GM23338 (cell line): ENCODE data around the gene USP37. TPM values are rescaled to one million over a fixed set of nuclear protein-coding genes. Genes with fewer than 3 reads are reported as not detected.

ENCODE experiments used
- ATAC-seq: fragments of 200-7000 bp; cut with Tn5 transposase; 3 replicates; pipeline ENCODE4 v1.9.1; 2020
- DNase-seq: peaks from one replicate; pipeline ENCODE4 v3.0.0-alpha.2; 2015; ENCODE audit warnings: low spot score
- H2AFZ ChIP-seq: fragments of 200-600 bp; sonication (generic); 2 replicates; pipeline ENCODE4 v1.8.0; 2016; ENCODE audit warnings: antibody characterized with exemption, mild to moderate bottlenecking, moderate library complexity
- H3F3A ChIP-seq: fragments of 200-600 bp; sonication (generic); replicated peaks from 2 replicates; pipeline ENCODE4 v1.8.0; 2017; ENCODE audit warnings: antibody characterized with exemption, mixed run types, low read depth
- H3K27ac ChIP-seq: fragments of 200-600 bp; sonication (generic); 2 replicates; pipeline ENCODE4 v1.6.1; 2016; ENCODE audit warnings: low read depth
- H3K27me3 ChIP-seq: fragments of 200-600 bp; sonication (generic); 2 replicates; pipeline ENCODE4 v1.8.0; 2016; ENCODE audit warnings: mild to moderate bottlenecking, mixed run types, moderate library complexity; ENCODE audit not compliant: insufficient read depth
- H3K36me3 ChIP-seq: fragments of 200-600 bp; sonication (generic); 2 replicates; pipeline ENCODE4 v1.8.0; 2016; ENCODE audit warnings: mild to moderate bottlenecking; ENCODE audit not compliant: insufficient read depth
- H3K4me1 ChIP-seq: fragments of 200-600 bp; sonication (generic); 2 replicates; pipeline ENCODE4 v1.8.0; 2016; ENCODE audit warnings: mild to moderate bottlenecking, moderate library complexity; ENCODE audit not compliant: insufficient read depth
- H3K4me2 ChIP-seq: fragments of 200-600 bp; sonication (generic); 2 replicates; pipeline ENCODE4 v1.7.1; 2017; ENCODE audit warnings: mixed run types
- H3K4me3 ChIP-seq: fragments of 200-600 bp; sonication (generic); 2 replicates; pipeline ENCODE4 v1.6.1; 2016; ENCODE audit warnings: mixed run types
- H3K79me2 ChIP-seq: fragments of 200-600 bp; sonication (generic); replicated peaks from 2 replicates; pipeline ENCODE4 v1.8.0; 2017; ENCODE audit warnings: mild to moderate bottlenecking; ENCODE audit not compliant: insufficient read depth
- H3K9me2 ChIP-seq: fragments of 200-600 bp; sonication (generic); 2 replicates; pipeline ENCODE4 v1.8.0; 2017; ENCODE audit not compliant: insufficient read depth
- H4K20me1 ChIP-seq: fragments of 200-600 bp; sonication (generic); replicated peaks from 2 replicates; pipeline ENCODE4 v1.8.0; 2017; ENCODE audit warnings: mild to moderate bottlenecking; ENCODE audit not compliant: insufficient read depth
- H3K27ac Mint-ChIP-seq: 2 replicates; pipeline ENCODE4 v1.8.0; 2020; ENCODE audit warnings: inconsistent platforms, mild to moderate bottlenecking, moderate library complexity, mixed read lengths
- H3K27me3 Mint-ChIP-seq: 3 replicates; pipeline ENCODE4 v1.8.0; 2022; ENCODE audit warnings: low read depth, mild to moderate bottlenecking, moderate library complexity, mixed read lengths, inconsistent platforms; ENCODE audit not compliant: insufficient read depth, poor library complexity
- H3K36me3 Mint-ChIP-seq: 3 replicates; pipeline ENCODE4 v1.8.0; 2021; ENCODE audit warnings: low read depth, mild to moderate bottlenecking, inconsistent platforms, moderate library complexity, mixed read lengths
- H3K4me1 Mint-ChIP-seq: 3 replicates; pipeline ENCODE4 v1.8.0; 2020; ENCODE audit warnings: mild to moderate bottlenecking, inconsistent platforms, mixed read lengths
- H3K4me3 Mint-ChIP-seq: 3 replicates; pipeline ENCODE4 v1.8.0; 2021; ENCODE audit warnings: moderate library complexity, mild to moderate bottlenecking, inconsistent platforms, mixed read lengths
- H3K9me3 Mint-ChIP-seq: 3 replicates; pipeline ENCODE4 v1.8.0; 2020; ENCODE audit warnings: moderate library complexity, mild to moderate bottlenecking, inconsistent platforms, mixed read lengths
- CREB1 ChIP-seq: fragments of 250-450 bp; sonication (Bioruptor Pico); IDR thresholded peaks from 2 replicates; pipeline ENCODE4 v1.5.0; 2020; ENCODE audit warnings: low read depth, mild to moderate bottlenecking, moderate library complexity
- EZH2 ChIP-seq: fragments of 200-600 bp; sonication (generic); IDR thresholded peaks from one replicate; pipeline ENCODE4 v1.8.0; 2017; ENCODE audit warnings: antibody characterized with exemption, mild to moderate bottlenecking, low read depth; ENCODE audit not compliant: unreplicated experiment
- EZH2phosphoT487 ChIP-seq: fragments of 200-600 bp; sonication (generic); IDR thresholded peaks from one replicate; pipeline ENCODE4 v1.8.1; 2018; ENCODE audit warnings: antibody characterized with exemption; ENCODE audit not compliant: unreplicated experiment
- JUNB ChIP-seq: IDR thresholded peaks from one replicate; pipeline ENCODE4 v1.6.1; 2016; ENCODE audit warnings: antibody characterized with exemption; ENCODE audit not compliant: unreplicated experiment
- NANOG ChIP-seq: IDR thresholded peaks from 2 replicates; pipeline ENCODE4 v1.6.1; 2016; ENCODE audit warnings: antibody characterized with exemption, borderline replicate concordance
- POLR2AphosphoS5 ChIP-seq: IDR thresholded peaks from 2 replicates; pipeline ENCODE4 v1.6.1; 2016; ENCODE audit warnings: antibody characterized with exemption, low read depth
- STAT1 ChIP-seq: IDR thresholded peaks from one replicate; pipeline ENCODE4 v1.6.1; 2016; ENCODE audit warnings: antibody characterized with exemption; ENCODE audit not compliant: unreplicated experiment
- ZNF114 ChIP-seq: fragments of 250-450 bp; sonication (Bioruptor Pico); IDR thresholded peaks from 2 replicates; pipeline ENCODE4 v1.5.0; 2020; ENCODE audit warnings: mild to moderate bottlenecking, moderate library complexity
- ZNF331 ChIP-seq: fragments of 250-450 bp; sonication (Bioruptor Pico); IDR thresholded peaks from 2 replicates; pipeline ENCODE4 v1.5.0; 2020; ENCODE audit warnings: low read depth, mild to moderate bottlenecking, moderate library complexity
- ZNF462 ChIP-seq: fragments of 250-450 bp; sonication (Bioruptor Pico); IDR thresholded peaks from 2 replicates; pipeline ENCODE4 v1.5.0; 2020; ENCODE audit warnings: mild to moderate bottlenecking, moderate library complexity
- polyA plus RNA-seq: library from polyadenylated mRNA; unstranded; fragments of >200 nt; fragmentation: Nextera tagmentation; extraction: Ambion mirVana; gene quantifications from 2 replicates; pipeline ENCODE4 v1.2.1, GENCODE V29; 2016
- total RNA-seq: library from RNA; depleted of rRNA; stranded (reverse); fragments of >200 nt; shearing (Covaris generic); gene quantifications from 2 replicates; pipeline ENCODE4 v1.2.3, GENCODE V29; 2014
- TF ChIP-seq, protein P1 (sequence below): IDR thresholded peaks from 2 replicates; pipeline ENCODE4 v1.6.1; 2016; ENCODE audit warnings: antibody characterized with exemption
- TF ChIP-seq, protein P2 (sequence below): IDR thresholded peaks from one replicate; pipeline ENCODE4 v1.6.1; 2018; ENCODE audit warnings: antibody characterized with exemption; ENCODE audit not compliant: unreplicated experiment
- TF ChIP-seq, protein P3 (sequence below), 2 experiments: fragments of 200-600 bp in 1 of 2; sonication (generic) in 1 of 2; conservative IDR thresholded peaks; 2 replicates each; pipeline versions ENCODE4 v1.5.1 to v1.6.1; 2016 to 2017; ENCODE audit warnings: antibody characterized with exemption in 2 of 2, low read depth in 2 of 2, mild to moderate bottlenecking in 2 of 2, moderate library complexity in 1 of 2

The USP37 gene
- total and polyA plus RNA-seq, 2 experiments from 2014 or later = 8.2 to 21.0 TPM

DNA sequence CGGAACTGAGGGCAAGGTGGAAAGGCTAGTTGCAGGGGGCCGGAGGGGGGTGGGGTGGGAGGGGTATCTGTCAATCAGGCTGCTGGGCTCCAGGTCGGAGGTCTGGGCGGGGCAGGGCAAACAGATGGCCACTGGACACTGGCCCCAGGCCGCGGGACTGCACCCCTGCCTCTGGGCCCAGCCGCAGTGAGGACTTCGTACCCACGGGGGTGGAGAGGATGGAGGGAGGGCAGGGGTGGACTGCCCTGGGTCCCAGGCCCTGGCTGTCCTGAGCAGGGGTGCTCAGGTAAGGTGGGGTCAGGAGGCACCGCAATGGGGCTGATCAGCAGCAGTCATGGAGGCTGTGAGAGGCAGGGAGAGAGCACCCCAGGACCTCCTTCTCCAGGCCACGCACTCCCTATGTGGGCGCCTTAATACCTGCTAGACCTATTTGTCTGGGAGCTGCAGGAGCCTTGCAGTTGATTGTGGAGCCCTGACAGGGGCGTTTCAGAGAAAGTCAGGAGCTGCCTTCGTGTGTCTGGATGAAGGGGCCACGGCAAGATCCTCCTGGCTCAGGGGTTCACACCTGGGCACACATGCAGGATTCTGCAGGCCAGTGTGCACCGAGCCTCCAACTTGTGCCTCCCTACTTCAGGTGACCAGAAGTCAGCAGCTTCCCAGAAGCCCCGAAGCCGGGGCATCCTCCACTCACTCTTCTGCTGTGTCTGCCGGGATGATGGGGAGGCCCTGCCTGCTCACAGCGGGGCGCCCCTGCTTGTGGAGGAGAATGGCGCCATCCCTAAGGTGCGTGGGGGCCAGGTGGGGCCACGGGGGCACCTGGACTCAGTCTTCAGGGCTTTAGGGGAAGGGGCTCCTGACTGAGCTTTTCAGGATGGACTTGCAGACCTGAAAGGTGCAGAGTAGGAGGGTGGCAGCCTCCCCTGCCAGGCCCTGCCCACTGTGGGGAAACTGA lies 166.9 kb downstream of the USP37 start:
- H3K36me3 ChIP-seq = no peaks in the 10 kb centered on the region
- H3K27me3 Mint-ChIP-seq = peaks cover 35% of the 10 kb centered on the region
- H3K27ac Mint-ChIP-seq = no peak overlapping the region
- no peak overlapping the region for H2AFZ ChIP-seq
- peaks cover 12% of the 10 kb centered on the region for H3K36me3 Mint-ChIP-seq
- TF ChIP-seq ZNF462 (CRISPR knock-in tag) (no peak), ZNF331 (no peak), EZH2phosphoT487 (no peak), CREB1 (CRISPR knock-in tag) (no peak), STAT1 (no peak), ZNF114 (CRISPR knock-in tag) (no peak), NANOG (no peak), JUNB (no peak), POLR2AphosphoS5 (no peak), EZH2 (no peak)
- TF ChIP-seq, protein P1, sequence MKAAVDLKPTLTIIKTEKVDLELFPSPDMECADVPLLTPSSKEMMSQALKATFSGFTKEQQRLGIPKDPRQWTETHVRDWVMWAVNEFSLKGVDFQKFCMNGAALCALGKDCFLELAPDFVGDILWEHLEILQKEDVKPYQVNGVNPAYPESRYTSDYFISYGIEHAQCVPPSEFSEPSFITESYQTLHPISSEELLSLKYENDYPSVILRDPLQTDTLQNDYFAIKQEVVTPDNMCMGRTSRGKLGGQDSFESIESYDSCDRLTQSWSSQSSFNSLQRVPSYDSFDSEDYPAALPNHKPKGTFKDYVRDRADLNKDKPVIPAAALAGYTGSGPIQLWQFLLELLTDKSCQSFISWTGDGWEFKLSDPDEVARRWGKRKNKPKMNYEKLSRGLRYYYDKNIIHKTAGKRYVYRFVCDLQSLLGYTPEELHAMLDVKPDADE = no peak
- TF ChIP-seq, protein P2, sequence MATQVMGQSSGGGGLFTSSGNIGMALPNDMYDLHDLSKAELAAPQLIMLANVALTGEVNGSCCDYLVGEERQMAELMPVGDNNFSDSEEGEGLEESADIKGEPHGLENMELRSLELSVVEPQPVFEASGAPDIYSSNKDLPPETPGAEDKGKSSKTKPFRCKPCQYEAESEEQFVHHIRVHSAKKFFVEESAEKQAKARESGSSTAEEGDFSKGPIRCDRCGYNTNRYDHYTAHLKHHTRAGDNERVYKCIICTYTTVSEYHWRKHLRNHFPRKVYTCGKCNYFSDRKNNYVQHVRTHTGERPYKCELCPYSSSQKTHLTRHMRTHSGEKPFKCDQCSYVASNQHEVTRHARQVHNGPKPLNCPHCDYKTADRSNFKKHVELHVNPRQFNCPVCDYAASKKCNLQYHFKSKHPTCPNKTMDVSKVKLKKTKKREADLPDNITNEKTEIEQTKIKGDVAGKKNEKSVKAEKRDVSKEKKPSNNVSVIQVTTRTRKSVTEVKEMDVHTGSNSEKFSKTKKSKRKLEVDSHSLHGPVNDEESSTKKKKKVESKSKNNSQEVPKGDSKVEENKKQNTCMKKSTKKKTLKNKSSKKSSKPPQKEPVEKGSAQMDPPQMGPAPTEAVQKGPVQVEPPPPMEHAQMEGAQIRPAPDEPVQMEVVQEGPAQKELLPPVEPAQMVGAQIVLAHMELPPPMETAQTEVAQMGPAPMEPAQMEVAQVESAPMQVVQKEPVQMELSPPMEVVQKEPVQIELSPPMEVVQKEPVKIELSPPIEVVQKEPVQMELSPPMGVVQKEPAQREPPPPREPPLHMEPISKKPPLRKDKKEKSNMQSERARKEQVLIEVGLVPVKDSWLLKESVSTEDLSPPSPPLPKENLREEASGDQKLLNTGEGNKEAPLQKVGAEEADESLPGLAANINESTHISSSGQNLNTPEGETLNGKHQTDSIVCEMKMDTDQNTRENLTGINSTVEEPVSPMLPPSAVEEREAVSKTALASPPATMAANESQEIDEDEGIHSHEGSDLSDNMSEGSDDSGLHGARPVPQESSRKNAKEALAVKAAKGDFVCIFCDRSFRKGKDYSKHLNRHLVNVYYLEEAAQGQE = no peak
- TF ChIP-seq, protein P3, sequence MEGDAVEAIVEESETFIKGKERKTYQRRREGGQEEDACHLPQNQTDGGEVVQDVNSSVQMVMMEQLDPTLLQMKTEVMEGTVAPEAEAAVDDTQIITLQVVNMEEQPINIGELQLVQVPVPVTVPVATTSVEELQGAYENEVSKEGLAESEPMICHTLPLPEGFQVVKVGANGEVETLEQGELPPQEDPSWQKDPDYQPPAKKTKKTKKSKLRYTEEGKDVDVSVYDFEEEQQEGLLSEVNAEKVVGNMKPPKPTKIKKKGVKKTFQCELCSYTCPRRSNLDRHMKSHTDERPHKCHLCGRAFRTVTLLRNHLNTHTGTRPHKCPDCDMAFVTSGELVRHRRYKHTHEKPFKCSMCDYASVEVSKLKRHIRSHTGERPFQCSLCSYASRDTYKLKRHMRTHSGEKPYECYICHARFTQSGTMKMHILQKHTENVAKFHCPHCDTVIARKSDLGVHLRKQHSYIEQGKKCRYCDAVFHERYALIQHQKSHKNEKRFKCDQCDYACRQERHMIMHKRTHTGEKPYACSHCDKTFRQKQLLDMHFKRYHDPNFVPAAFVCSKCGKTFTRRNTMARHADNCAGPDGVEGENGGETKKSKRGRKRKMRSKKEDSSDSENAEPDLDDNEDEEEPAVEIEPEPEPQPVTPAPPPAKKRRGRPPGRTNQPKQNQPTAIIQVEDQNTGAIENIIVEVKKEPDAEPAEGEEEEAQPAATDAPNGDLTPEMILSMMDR (conservative IDR thresholded peaks at IDR 0.05; ENCODE audit: low read depth in 2 of 2) = no peak
- H3K4me2 ChIP-seq = peak overlapping the region; percentile 82
- H3K9me2 ChIP-seq = no peaks in the 10 kb centered on the region
- H3K79me2 ChIP-seq = no peaks in the 10 kb centered on the region
- DNase-seq = no peak
- peak overlapping the region; percentile 88; the same call in 2 of the 3 replicates for H3K4me3 Mint-ChIP-seq
- peaks cover 32% of the 10 kb centered on the region for H3K27me3 ChIP-seq
- H3F3A ChIP-seq = peaks cover 9% of the 10 kb centered on the region
- H3K4me1 ChIP-seq = peaks cover 25% of the 10 kb centered on the region
- H3K4me1 Mint-ChIP-seq = peaks cover 30% of the 10 kb centered on the region
- ATAC-seq = no peak
- no peaks in the 10 kb centered on the region for H4K20me1 ChIP-seq
- no peaks in the 10 kb centered on the region for H3K9me3 Mint-ChIP-seq
- H3K4me3 ChIP-seq = peak overlapping the region; percentile 84
- H3K27ac ChIP-seq = no peak overlapping the region
